GM12878 (cell line): ENCODE results near the gene BLNK. TPM values are rescaled to one million over a fixed set of nuclear protein-coding genes. Genes with fewer than 3 reads are reported as not detected.

ENCODE experiments used
- ATAC-seq: fragments of 200-7000 bp; cut with Tn5 transposase; 3 replicates; pipeline ENCODE4 v1.9.1; 2020; ENCODE audit warnings: mild to moderate bottlenecking, moderate library complexity
- BruUV-seq: library from RNA; stranded (reverse); fragments of 400-500 nt; replicated peaks from 2 replicates; lab custom pipeline; 2021; lab: Mats Ljungman, UMichigan
- CTCF ChIA-PET: fragments of 300-600 bp; sonication (Branson Sonifier 250); formaldehyde crosslinking; extraction: SDS; loops from one replicate; lab custom pipeline; 2021; ENCODE audit warnings: inconsistent platforms; lab: Yijun Ruan, JAX
- POLR2A ChIA-PET: fragments of 350-600 bp; formaldehyde crosslinking; extraction: SDS; loops from one replicate; lab custom pipeline; 2021; ENCODE audit warnings: inconsistent platforms; lab: Charles Lee
- RAD21 ChIA-PET: fragments of 300-600 bp; sonication (Branson Sonifier 250); formaldehyde crosslinking; loops from one replicate; lab custom pipeline; 2023; ENCODE audit warnings: antibody characterized with exemption; ENCODE audit not compliant: unreplicated experiment; lab: Charles Lee
- SMC1A ChIA-PET: fragments of 300-600 bp; sonication (Branson Sonifier 250); formaldehyde crosslinking; loops from one replicate; lab custom pipeline; 2023; ENCODE audit not compliant: unreplicated experiment, uncharacterized antibody; lab: Charles Lee
- DNase-seq: peaks from one replicate; pipeline ENCODE4 v3.0.0-alpha.2; 2011; ENCODE audit warnings: low read depth, low spot score
- FAIRE-seq: peaks from 3 replicates; lab custom pipeline; 2011; peaks lifted over from hg19 to GRCh38; lab: Jason Lieb, UNC
- H2AFZ ChIP-seq: 2 replicates; pipeline ENCODE4 v1.6.0; 2011; ENCODE audit warnings: low read depth, low read length, control low read depth; ENCODE audit not compliant: control insufficient read depth
- H3K27ac ChIP-seq: 2 replicates; pipeline ENCODE4 v1.5.1; 2011; ENCODE audit warnings: control low read depth; ENCODE audit not compliant: control insufficient read depth, insufficient read depth
- H3K27me3 ChIP-seq, 2 experiments: replicated peaks in 1 of 2; 2 replicates each; pipeline versions ENCODE4 v1.6.0 to v1.6.1; 2011; ENCODE audit warnings: low read length in 1 of 2; ENCODE audit not compliant: control insufficient read depth in 2 of 2, insufficient read depth in 2 of 2
- H3K36me3 ChIP-seq, 2 experiments: 2 replicates each; pipeline ENCODE4 v1.5.1; 2011; ENCODE audit warnings: low read length in 1 of 2; ENCODE audit not compliant: control insufficient read depth in 2 of 2, insufficient read depth in 2 of 2
- H3K4me1 ChIP-seq: 2 replicates; pipeline ENCODE4 v1.6.1; 2011; ENCODE audit warnings: mild to moderate bottlenecking, low read length, moderate library complexity, mixed read lengths; ENCODE audit not compliant: control insufficient read depth, insufficient read depth
- H3K4me2 ChIP-seq: 2 replicates; pipeline ENCODE4 v1.6.0; 2011; ENCODE audit warnings: control low read depth; ENCODE audit not compliant: control insufficient read depth, insufficient read depth
- H3K4me3 ChIP-seq: fragments of 200-600 bp; sonication (generic); 2 replicates; pipeline ENCODE4 v1.5.1; 2016
- H3K79me2 ChIP-seq: 2 replicates; pipeline ENCODE4 v1.6.0; 2011; ENCODE audit warnings: low read length; ENCODE audit not compliant: control insufficient read depth, insufficient read depth
- H3K9ac ChIP-seq: 2 replicates; pipeline ENCODE4 v1.8.0; 2011; ENCODE audit warnings: low read length, control low read depth, mixed read lengths; ENCODE audit not compliant: control insufficient read depth, insufficient read depth
- H3K9me3 ChIP-seq: replicated peaks from 3 replicates; pipeline ENCODE4 v1.5.1; 2011; ENCODE audit warnings: mild to moderate bottlenecking, low read length; ENCODE audit not compliant: control insufficient read depth, insufficient read depth
- H4K20me1 ChIP-seq: 2 replicates; pipeline ENCODE4 v1.6.0; 2011; ENCODE audit not compliant: control insufficient read depth, insufficient read depth
- ASH2L ChIP-seq: fragments of 300-600, 200-600 bp; sonication (generic); IDR thresholded peaks from 2 replicates; pipeline ENCODE4 v1.6.1; 2017; ENCODE audit warnings: low read depth, mild to moderate bottlenecking, borderline replicate concordance
- BMI1 ChIP-seq: fragments of 450-650 bp; IDR thresholded peaks from 2 replicates; pipeline ENCODE4 v1.6.1; 2016; ENCODE audit warnings: mild to moderate bottlenecking, moderate library complexity, borderline replicate concordance
- FOXK2 ChIP-seq: fragments of 450-650 bp; IDR thresholded peaks from 2 replicates; pipeline ENCODE4 v1.6.1; 2017; ENCODE audit warnings: mild to moderate bottlenecking, moderate library complexity
- HDGF ChIP-seq: fragments of 450-650 bp; IDR thresholded peaks from 2 replicates; pipeline ENCODE4 v1.6.1; 2016; ENCODE audit warnings: antibody characterized with exemption
- IKZF1 ChIP-seq: fragments of 450-650 bp; conservative IDR thresholded peaks from 2 replicates; pipeline ENCODE4 v1.6.1; 2017; ENCODE audit warnings: antibody characterized with exemption, mild to moderate bottlenecking
- IRF5 ChIP-seq: fragments of 450-650 bp; IDR thresholded peaks from 2 replicates; pipeline ENCODE4 v1.6.1; 2017; ENCODE audit warnings: borderline replicate concordance
- NFYA ChIP-seq: IDR thresholded peaks from 2 replicates; pipeline ENCODE4 v1.6.1; 2011; ENCODE audit warnings: low read depth, mild to moderate bottlenecking, low read length, improper control_type of control experiment, borderline replicate concordance
- PKNOX1 ChIP-seq: fragments of 450-650 bp; IDR thresholded peaks from 2 replicates; pipeline ENCODE4 v1.6.1; 2016; ENCODE audit warnings: mild to moderate bottlenecking
- RAD51 ChIP-seq: fragments of 450-650 bp; IDR thresholded peaks from 2 replicates; pipeline ENCODE4 v1.6.1; 2016; ENCODE audit warnings: moderate library complexity, mild to moderate bottlenecking, inconsistent platforms
- SPI1 ChIP-seq: IDR thresholded peaks from 2 replicates; pipeline ENCODE4 v1.6.1; 2011; ENCODE audit warnings: low read depth, mild to moderate bottlenecking, low read length, moderate library complexity, borderline replicate concordance; ENCODE audit not compliant: insufficient read depth
- SREBF1 ChIP-seq: IDR thresholded peaks from 2 replicates; pipeline ENCODE4 v1.6.1; 2012; ENCODE audit warnings: mild to moderate bottlenecking, low read length
- TBL1XR1 ChIP-seq: IDR thresholded peaks from 2 replicates; pipeline ENCODE4 v1.6.1; 2012; ENCODE audit warnings: low read depth, low read length, improper control_type of control experiment
- TCF7 ChIP-seq: IDR thresholded peaks from 2 replicates; pipeline ENCODE4 v1.6.1; 2014; ENCODE audit warnings: antibody characterized with exemption, borderline replicate concordance
- ZNF217 ChIP-seq: fragments of 450-650 bp; IDR thresholded peaks from 2 replicates; pipeline ENCODE4 v1.6.1; 2017; ENCODE audit warnings: antibody characterized with exemption, mild to moderate bottlenecking
- ZNF24 ChIP-seq: fragments of 450-650 bp; IDR thresholded peaks from 2 replicates; pipeline ENCODE4 v1.6.1; 2017; ENCODE audit warnings: antibody characterized with exemption, mild to moderate bottlenecking
- WGBS: methylation state at CpG from one replicate; pipeline ENCODE4 v1.1.6; 2016; ENCODE audit warnings: low lambda C conversion rate; ENCODE audit not compliant: insufficient replicate concordance, insufficient coverage; ENCODE audit errors: missing lambda C conversion rate; 5-methylcytosine and 5-hydroxymethylcytosine counted together
- in situ Hi-C: fragments of 300-500 bp; cut with MboI; formaldehyde crosslinking; loops from 9 replicates; pipeline ENCODE4 v1.14.3; 2018; ENCODE audit warnings: mixed read lengths
- intact Hi-C: fragments of 100-400 bp; cut with micrococcal nuclease; formaldehyde crosslinking; loops from one replicate; pipeline ENCODE4 v1.14.2; 2022; ENCODE audit not compliant: unreplicated experiment
- polyA plus RNA-seq, 11 experiments: library from polyadenylated mRNA; depleted of rRNA in 4 of 11; unstranded in 6 of 11; stranded (reverse) in 5 of 11; fragments of >200 nt; fragmentation: Nextera tagmentation in 4 of 11; fragmentation: Illumina TruSeq in 1 of 11; extraction: Ambion mirVana in 4 of 11; extraction: Trizol in 1 of 11; gene quantifications; 1 replicate in 1 of 11; 2 replicates in 10 of 11; pipeline versions ENCODE4 v1.2.1 to v1.2.3, GENCODE V29; 2011 to 2016; ENCODE audit warnings: inconsistent platforms in 2 of 11, missing spikeins in 2 of 11, low read depth in 1 of 11
- total RNA-seq, 4 experiments: library from RNA; depleted of rRNA in 3 of 4; stranded (reverse); fragments of >200 nt in 3 of 4; fragmentation: Illumina TruSeq in 1 of 4; extraction: Trizol in 1 of 4; gene quantifications; 2 replicates each; pipeline versions ENCODE4 v1.2.1 to v1.2.3, GENCODE V29; 2013 to 2021
- TF ChIP-seq, protein P1 (sequence below): fragments of 450-650 bp; IDR thresholded peaks from 2 replicates; pipeline ENCODE4 v1.6.1; 2017; ENCODE audit warnings: mild to moderate bottlenecking
- TF ChIP-seq, protein P2 (sequence below): IDR thresholded peaks from 2 replicates; pipeline ENCODE4 v1.6.1; 2011; ENCODE audit warnings: low read depth, mild to moderate bottlenecking, low read length, moderate library complexity, borderline replicate concordance; ENCODE audit errors: extremely low read depth
- TF ChIP-seq, protein P3 (sequence below): IDR thresholded peaks from 2 replicates; pipeline ENCODE4 v1.6.1; 2011; ENCODE audit warnings: mild to moderate bottlenecking, low read depth, low read length, moderate library complexity; ENCODE audit not compliant: insufficient replicate concordance

The BLNK gene
- total and polyA plus RNA-seq, 10 of the 15 experiments (the other 5 are each of a cell fraction or from before 2014, with no cell fraction given): 79.5 to 201 (median 139) TPM

GRCh38 chr10:96285331-96285752, 14.0 kb upstream of the BLNK start:
- ChIA-PET CTCF (interaction anchor here (1.2 to 5.3 kb wide), 4 partner anchors 8 to 55 kb away, joined by 4 to 102 read pairs (median 8); partner anchors contain the start of gene BLNK), SMC1A (interaction anchor here (0.7 to 6.1 kb wide), 5 partner anchors 9 to 56 kb away, joined by 3 to 305 read pairs (median 43); partner anchors contain the start of gene BLNK), RAD21 (interaction anchor here (2.9 to 5.1 kb wide), 4 partner anchors 9 to 55 kb away, joined by 29 to 256 read pairs (median 50); partner anchors contain the start of gene BLNK), POLR2A (interaction anchor here (0.9 to 5.0 kb wide), 4 partner anchors 12 to 56 kb away, joined by 3 to 174 read pairs (median 19); partner anchors contain the start of gene BLNK)
- in situ Hi-C loops: no loop called here
- H3K4me2 ChIP-seq: no peak overlapping the region
- H3K36me3 ChIP-seq: no peaks in the 10 kb centered on the region
- TF ChIP-seq, protein P1, sequence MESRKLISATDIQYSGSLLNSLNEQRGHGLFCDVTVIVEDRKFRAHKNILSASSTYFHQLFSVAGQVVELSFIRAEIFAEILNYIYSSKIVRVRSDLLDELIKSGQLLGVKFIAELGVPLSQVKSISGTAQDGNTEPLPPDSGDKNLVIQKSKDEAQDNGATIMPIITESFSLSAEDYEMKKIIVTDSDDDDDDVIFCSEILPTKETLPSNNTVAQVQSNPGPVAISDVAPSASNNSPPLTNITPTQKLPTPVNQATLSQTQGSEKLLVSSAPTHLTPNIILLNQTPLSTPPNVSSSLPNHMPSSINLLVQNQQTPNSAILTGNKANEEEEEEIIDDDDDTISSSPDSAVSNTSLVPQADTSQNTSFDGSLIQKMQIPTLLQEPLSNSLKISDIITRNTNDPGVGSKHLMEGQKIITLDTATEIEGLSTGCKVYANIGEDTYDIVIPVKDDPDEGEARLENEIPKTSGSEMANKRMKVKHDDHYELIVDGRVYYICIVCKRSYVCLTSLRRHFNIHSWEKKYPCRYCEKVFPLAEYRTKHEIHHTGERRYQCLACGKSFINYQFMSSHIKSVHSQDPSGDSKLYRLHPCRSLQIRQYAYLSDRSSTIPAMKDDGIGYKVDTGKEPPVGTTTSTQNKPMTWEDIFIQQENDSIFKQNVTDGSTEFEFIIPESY: 0 out of 2 replicates have a peak, but pooled peaks have one; percentile 28
- TF ChIP-seq ZNF217 (no peak), BMI1 (peak; percentile 85), IRF5 (no peak), HDGF (no peak), TCF7 (no peak), ASH2L (no peak), NFYA (no peak), PKNOX1 (peak; percentile 40; the same call in 1 of the 2 replicates), FOXK2 (no peak), IKZF1 (no peak), ZNF24 (no peak), RAD51 (no peak), TBL1XR1 (no peak), SREBF1 (no peak), SPI1 (no peak)
- TF ChIP-seq, protein P2, sequence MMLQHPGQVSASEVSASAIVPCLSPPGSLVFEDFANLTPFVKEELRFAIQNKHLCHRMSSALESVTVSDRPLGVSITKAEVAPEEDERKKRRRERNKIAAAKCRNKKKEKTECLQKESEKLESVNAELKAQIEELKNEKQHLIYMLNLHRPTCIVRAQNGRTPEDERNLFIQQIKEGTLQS: no peak
- TF ChIP-seq, protein P3, sequence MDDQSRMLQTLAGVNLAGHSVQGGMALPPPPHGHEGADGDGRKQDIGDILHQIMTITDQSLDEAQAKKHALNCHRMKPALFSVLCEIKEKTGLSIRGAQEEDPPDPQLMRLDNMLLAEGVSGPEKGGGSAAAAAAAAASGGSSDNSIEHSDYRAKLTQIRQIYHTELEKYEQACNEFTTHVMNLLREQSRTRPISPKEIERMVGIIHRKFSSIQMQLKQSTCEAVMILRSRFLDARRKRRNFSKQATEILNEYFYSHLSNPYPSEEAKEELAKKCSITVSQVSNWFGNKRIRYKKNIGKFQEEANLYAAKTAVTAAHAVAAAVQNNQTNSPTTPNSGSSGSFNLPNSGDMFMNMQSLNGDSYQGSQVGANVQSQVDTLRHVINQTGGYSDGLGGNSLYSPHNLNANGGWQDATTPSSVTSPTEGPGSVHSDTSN: peak; percentile 12
- H3K4me3 ChIP-seq: no peak overlapping the region
- no peak for DNase-seq
- FAIRE-seq: no peak
- ATAC-seq: no peak
- H3K9ac ChIP-seq: no peak overlapping the region
- H3K79me2 ChIP-seq: peaks cover 12% of the 10 kb centered on the region
- H2AFZ ChIP-seq: peak overlapping the region; percentile 21; the same call in 1 of the 2 replicates
- H3K27me3 ChIP-seq: no peaks in the 10 kb centered on the region
- intact Hi-C loops: loop anchor here (5.0 kb wide), 1 partner anchor 448 kb away; no protein-coding TSS in a partner anchor
- no peak overlapping the region for H3K27ac ChIP-seq
- BruUV-seq: no TSS peak
- no peaks in the 10 kb centered on the region for H4K20me1 ChIP-seq
- WGBS: 98% methylated on average over 8 of the region's 8 CpGs
- H3K9me3 ChIP-seq: no peaks in the 10 kb centered on the region; the same call in 2 of the 3 replicates
- H3K4me1 ChIP-seq: peaks cover 36% of the 10 kb centered on the region
